ENCODE results near the gene RALGPS1.

The RALGPS1 gene

DNA sequence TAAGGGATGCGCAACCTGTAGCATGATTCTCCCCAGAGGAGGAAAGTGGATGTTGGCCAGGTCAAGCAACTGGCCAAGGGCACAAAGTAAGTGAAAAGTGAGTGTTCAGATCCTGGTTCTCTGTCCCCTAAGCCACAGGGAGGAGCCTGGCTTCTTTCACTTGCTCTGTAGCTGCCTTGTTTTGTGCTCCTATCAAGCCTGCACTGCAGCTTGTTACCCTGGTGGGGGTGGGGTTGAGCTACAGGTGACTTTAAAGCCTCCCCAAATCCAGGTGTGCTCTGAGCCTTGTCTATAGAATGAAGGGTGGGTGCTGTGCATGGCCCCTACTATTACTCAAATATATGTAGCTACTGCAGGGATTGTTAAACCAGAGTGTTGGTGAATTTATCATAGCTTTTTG is 32.9 kb downstream of the RALGPS1 start:
- H3K79me2 ChIP-seq: no peaks in the 10 kb centered on the region
- no peak for TF ChIP-seq CTCF (IDR thresholded peaks at IDR 0.05)
- H3K4me3 ChIP-seq (ENCODE audit: low read depth, low read length): no peak overlapping the region
- no peak overlapping the region for H3K4me2 ChIP-seq (ENCODE audit: low read length)
- H3K9ac ChIP-seq: no peak overlapping the region
- H3K36me3 ChIP-seq (ENCODE audit: control insufficient read depth, insufficient read depth, low read length): no peaks in the 10 kb centered on the region
- no peak overlapping the region for H3K27ac ChIP-seq
- no peaks in the 10 kb centered on the region for H3K4me1 ChIP-seq
- H3K27me3 ChIP-seq (ENCODE audit: control insufficient read depth, insufficient read depth, low read length): no peaks in the 10 kb centered on the region
- no peaks in the 10 kb centered on the region for H3K9me3 ChIP-seq (ENCODE audit: control insufficient read depth, low read length)
- H2AFZ ChIP-seq: no peak overlapping the region

DNA sequence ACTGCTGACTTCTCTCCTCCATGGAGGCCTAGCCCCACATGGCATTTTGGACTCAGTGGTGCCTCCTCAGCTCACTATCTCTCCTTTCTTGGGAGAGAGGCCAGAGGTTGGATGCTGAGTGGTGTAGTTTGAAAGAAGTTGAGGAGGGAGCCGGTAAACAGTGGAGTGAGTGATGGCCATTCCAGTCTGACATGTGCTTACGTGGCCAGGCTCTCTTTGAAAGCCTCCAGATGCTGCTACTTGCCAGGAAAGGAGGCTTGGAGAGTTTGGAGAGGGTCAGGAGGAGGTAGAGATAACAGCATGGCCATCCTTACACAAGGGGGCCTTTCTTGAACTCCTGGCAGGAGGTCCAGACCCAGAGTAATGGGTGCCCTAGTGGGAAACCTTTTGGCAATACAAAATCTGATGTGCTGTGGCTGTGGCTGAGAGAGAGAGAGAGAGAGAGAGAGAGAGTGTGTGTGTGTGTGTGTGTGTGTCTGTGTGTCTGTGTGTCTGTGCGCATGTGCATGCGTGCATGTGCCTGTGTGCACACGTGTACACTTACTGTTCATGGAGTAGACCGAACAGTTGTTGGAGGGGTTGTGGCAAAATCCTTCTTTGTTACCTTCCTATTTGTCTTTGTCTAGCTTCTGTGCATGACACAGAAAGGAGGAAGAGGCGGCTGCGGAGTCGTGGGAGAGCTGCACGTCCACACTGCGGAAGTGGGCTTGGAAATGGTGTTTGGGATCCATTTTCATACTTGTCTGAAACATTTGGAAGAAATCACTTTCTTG is 37.8 kb downstream of the RALGPS1 start:
- Histone ChIP-seq H3K79me2 (peaks cover 5% of the 10 kb centered on the region), H3K4me2 (ENCODE audit: low read length) (no peak overlapping the region), H3K9me3 (ENCODE audit: control insufficient read depth, low read length) (no peaks in the 10 kb centered on the region), H3K36me3 (ENCODE audit: control insufficient read depth, insufficient read depth, low read length) (no peaks in the 10 kb centered on the region), H3K27me3 (ENCODE audit: control insufficient read depth, insufficient read depth, low read length) (no peaks in the 10 kb centered on the region), H3K9ac (no peak overlapping the region), H3K4me1 (no peaks in the 10 kb centered on the region), H2AFZ (no peak overlapping the region), H3K27ac (no peak overlapping the region), H3K4me3 (ENCODE audit: low read depth, low read length) (no peak overlapping the region)
- no peak for TF ChIP-seq CTCF (IDR thresholded peaks at IDR 0.05)

- H3K79me2 ChIP-seq: peaks cover 5% of the 10 kb centered on the region
- no peak overlapping the region for H2AFZ ChIP-seq
- H3K36me3 ChIP-seq (ENCODE audit: control insufficient read depth, insufficient read depth, low read length): no peaks in the 10 kb centered on the region
- H3K4me2 ChIP-seq (ENCODE audit: low read length): no peak overlapping the region
- H3K27me3 ChIP-seq (ENCODE audit: control insufficient read depth, insufficient read depth, low read length): no peaks in the 10 kb centered on the region
- H3K4me3 ChIP-seq (ENCODE audit: low read depth, low read length): no peak overlapping the region
- H3K9me3 ChIP-seq (ENCODE audit: control insufficient read depth, low read length): no peaks in the 10 kb centered on the region
- no peak overlapping the region for H3K27ac ChIP-seq
- H3K9ac ChIP-seq: no peak overlapping the region
- no peak for TF ChIP-seq CTCF (IDR thresholded peaks at IDR 0.05)
- no peaks in the 10 kb centered on the region for H3K4me1 ChIP-seq
These were observed 38.6 kb downstream of the RALGPS1 start for GRCh38 chr9:126953041-126953809.

DNA sequence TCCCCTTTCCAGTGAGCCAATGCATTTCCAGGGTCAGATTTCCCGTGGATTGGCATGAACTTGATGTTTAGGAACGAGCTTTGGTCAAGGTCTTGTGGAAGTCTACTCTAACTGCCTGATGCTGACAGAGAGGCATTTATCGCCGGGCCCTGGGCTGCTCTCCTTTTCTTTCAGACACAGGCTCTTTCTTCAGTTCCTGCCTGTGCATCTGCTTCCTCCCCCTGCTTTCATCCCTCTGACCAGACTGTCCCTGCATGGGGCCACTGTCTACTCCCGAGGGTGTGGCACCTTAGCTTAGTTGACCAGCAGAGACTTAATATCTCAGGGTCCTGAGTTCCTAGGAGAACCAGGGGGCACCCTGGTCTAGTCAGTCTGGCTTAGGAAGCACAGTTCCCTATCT is 41.2 kb downstream of the RALGPS1 start:
- Histone ChIP-seq H3K4me3 (ENCODE audit: low read depth, low read length) (no peak overlapping the region), H3K9me3 (ENCODE audit: control insufficient read depth, low read length) (no peaks in the 10 kb centered on the region), H3K27ac (no peak overlapping the region), H3K27me3 (ENCODE audit: control insufficient read depth, insufficient read depth, low read length) (no peaks in the 10 kb centered on the region), H3K79me2 (peaks cover 5% of the 10 kb centered on the region), H3K36me3 (ENCODE audit: control insufficient read depth, insufficient read depth, low read length) (no peaks in the 10 kb centered on the region), H2AFZ (no peak overlapping the region), H3K4me2 (ENCODE audit: low read length) (no peak overlapping the region), H3K4me1 (no peaks in the 10 kb centered on the region), H3K9ac (no peak overlapping the region)
- no peak for TF ChIP-seq CTCF (IDR thresholded peaks at IDR 0.05)

All from parathyroid adenoma (tissue), 2 donors.